ENCODE results near the gene ATP9A.
"Not testable (repeated sequence)": the region's sequence is repeated elsewhere in the genome, so short reads cannot be mapped to it uniquely, and the experiment has no call there.

Gene ATP9A

GRCh38 chr20:51732096-51732791 lies 35.9 kb downstream of the ATP9A start:
- H3K4me3 ChIP-seq (ENCODE audit: low read depth, low read length), result peak overlapping the region; percentile 18; the same call in 1 of the 2 replicates
- DNase-seq (ENCODE audit: low read depth, low spot score), result no peak
- ChIA-PET POLR2A (interaction anchor here (1.5 kb wide), 1 partner anchor 9 kb away, joined by 5 read pairs; no protein-coding TSS in a partner anchor), CTCF (interaction anchor here (1.7 kb wide), 1 partner anchor 31 kb away, joined by 9 read pairs; no protein-coding TSS in a partner anchor)
- TF ChIP-seq, protein P1, sequence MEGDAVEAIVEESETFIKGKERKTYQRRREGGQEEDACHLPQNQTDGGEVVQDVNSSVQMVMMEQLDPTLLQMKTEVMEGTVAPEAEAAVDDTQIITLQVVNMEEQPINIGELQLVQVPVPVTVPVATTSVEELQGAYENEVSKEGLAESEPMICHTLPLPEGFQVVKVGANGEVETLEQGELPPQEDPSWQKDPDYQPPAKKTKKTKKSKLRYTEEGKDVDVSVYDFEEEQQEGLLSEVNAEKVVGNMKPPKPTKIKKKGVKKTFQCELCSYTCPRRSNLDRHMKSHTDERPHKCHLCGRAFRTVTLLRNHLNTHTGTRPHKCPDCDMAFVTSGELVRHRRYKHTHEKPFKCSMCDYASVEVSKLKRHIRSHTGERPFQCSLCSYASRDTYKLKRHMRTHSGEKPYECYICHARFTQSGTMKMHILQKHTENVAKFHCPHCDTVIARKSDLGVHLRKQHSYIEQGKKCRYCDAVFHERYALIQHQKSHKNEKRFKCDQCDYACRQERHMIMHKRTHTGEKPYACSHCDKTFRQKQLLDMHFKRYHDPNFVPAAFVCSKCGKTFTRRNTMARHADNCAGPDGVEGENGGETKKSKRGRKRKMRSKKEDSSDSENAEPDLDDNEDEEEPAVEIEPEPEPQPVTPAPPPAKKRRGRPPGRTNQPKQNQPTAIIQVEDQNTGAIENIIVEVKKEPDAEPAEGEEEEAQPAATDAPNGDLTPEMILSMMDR (IDR thresholded peaks at IDR 0.05; ENCODE audit: insufficient read depth, low read length, missing control alignments), result no peak

DNA sequence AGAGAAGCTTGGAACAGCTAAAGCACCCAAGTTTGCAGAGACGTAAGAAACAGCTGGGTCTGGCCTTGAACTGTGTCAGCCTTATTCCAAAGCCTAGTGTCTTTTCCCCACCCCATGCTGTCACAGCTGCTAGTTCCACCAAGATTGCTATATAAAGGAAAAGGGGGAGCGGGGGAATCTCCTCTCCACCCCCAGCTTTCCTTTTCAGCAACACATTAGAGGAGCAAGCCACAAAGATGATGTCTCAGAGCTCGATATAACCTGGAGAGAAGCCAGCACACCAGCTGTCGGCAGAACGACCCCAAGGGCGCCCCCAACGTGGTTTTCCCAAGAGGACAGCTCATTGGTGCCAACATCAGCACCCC lies 36.5 kb downstream of the ATP9A start:
- peak overlapping the region; percentile 18; the same call in 1 of the 2 replicates for H3K4me3 ChIP-seq (ENCODE audit: low read depth, low read length)
- POLR2A ChIA-PET, result interaction anchor here (0.7 to 1.5 kb wide), 2 partner anchors 10 to 29 kb away, joined by 3 to 5 read pairs; no protein-coding TSS in a partner anchor
- TF ChIP-seq, protein P1 (IDR thresholded peaks at IDR 0.05; ENCODE audit: insufficient read depth, low read length, missing control alignments), result no peak
- DNase-seq (ENCODE audit: low read depth, low spot score), result no peak
- CTCF ChIA-PET, result interaction anchor here (1.7 kb wide), 1 partner anchor 31 kb away, joined by 9 read pairs; no protein-coding TSS in a partner anchor

- TF ChIP-seq, protein P1 (IDR thresholded peaks at IDR 0.05; ENCODE audit: insufficient read depth, low read length, missing control alignments), result no peak
- POLR2A ChIA-PET, result no interaction called here
- no peak overlapping the region for H3K4me3 ChIP-seq (ENCODE audit: low read depth, low read length)
- no peak for DNase-seq (ENCODE audit: low read depth, low spot score)
- CTCF ChIA-PET, result no interaction called here
Measured at GRCh38 chr20:51729771-51730170, 38.4 kb downstream of the ATP9A start.

DNA sequence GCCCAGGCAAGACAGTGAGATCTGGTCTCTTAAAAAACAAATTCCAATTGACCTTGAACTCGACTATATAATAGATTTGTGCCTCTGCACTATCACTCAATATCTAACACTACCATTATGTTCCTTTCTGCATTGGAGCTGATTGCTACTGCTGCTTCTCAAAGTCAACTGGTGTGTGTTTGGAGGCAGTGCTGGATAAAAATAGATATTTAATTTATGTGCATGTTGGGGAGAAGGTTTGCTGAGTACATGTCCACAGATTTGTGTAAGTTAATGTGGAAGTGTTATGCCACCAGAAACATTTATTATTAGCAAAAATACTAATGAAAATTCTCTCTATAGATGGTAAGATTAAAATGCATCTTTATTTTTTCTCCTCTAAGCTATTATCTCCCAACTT lies 39.5 kb downstream of the ATP9A start:
- no peak for DNase-seq (ENCODE audit: low read depth, low spot score)
- TF ChIP-seq, protein P1 (IDR thresholded peaks at IDR 0.05; ENCODE audit: insufficient read depth, low read length, missing control alignments), result no peak
- POLR2A ChIA-PET, result no interaction called here
- H3K4me3 ChIP-seq (ENCODE audit: low read depth, low read length), result no peak overlapping the region
- CTCF ChIA-PET, result no interaction called here

- CTCF ChIA-PET, result interaction anchor here (1.0 kb wide), 1 partner anchor 27 kb away, joined by 5 read pairs; no protein-coding TSS in a partner anchor
Measured at GRCh38 chr20:51727872-51728271, 40.3 kb downstream of the ATP9A start.

GRCh38 chr20:51725584-51726176 lies 42.5 kb downstream of the ATP9A start:
- CTCF ChIA-PET, result interaction anchor here (1.0 kb wide), 1 partner anchor 13 kb away, joined by 4 read pairs; no protein-coding TSS in a partner anchor
- POLR2A ChIA-PET, result no interaction called here
- DNase-seq (ENCODE audit: low read depth, low spot score), result no peak
- no peak overlapping the region for H3K4me3 ChIP-seq (ENCODE audit: low read depth, low read length)
- TF ChIP-seq, protein P1 (IDR thresholded peaks at IDR 0.05; ENCODE audit: insufficient read depth, low read length, missing control alignments), result no peak

More at GRCh38 chr20:51727872-51728271, 40.3 kb downstream of the ATP9A start:
- H3K4me3 ChIP-seq (ENCODE audit: low read depth, low read length), result no peak overlapping the region
- POLR2A ChIA-PET, result no interaction called here
- TF ChIP-seq, protein P1 (IDR thresholded peaks at IDR 0.05; ENCODE audit: insufficient read depth, low read length, missing control alignments), result no peak
- DNase-seq (ENCODE audit: low read depth, low spot score), result no peak

GRCh38 chr20:51723026-51723425 lies 45.2 kb downstream of the ATP9A start:
- POLR2A ChIA-PET, result not testable (repeated sequence)
- CTCF ChIA-PET, result interaction anchor here (2.3 kb wide), 1 partner anchor 22 kb away, joined by 7 read pairs; no protein-coding TSS in a partner anchor

GRCh38 chr20:51722246-51722645 lies 45.9 kb downstream of the ATP9A start:
- H3K4me3 ChIP-seq (ENCODE audit: low read depth, low read length); DNase-seq (ENCODE audit: low read depth, low spot score); POLR2A ChIA-PET: not testable (repeated sequence)
- CTCF ChIA-PET, result interaction anchor here (1.1 to 2.3 kb wide), 2 partner anchors 10 to 21 kb away, joined by 3 to 7 read pairs; no protein-coding TSS in a partner anchor

More at GRCh38 chr20:51723026-51723425, 45.2 kb downstream of the ATP9A start:
- H3K4me3 ChIP-seq (ENCODE audit: low read depth, low read length); DNase-seq (ENCODE audit: low read depth, low spot score): not testable (repeated sequence)

Data from AG04449 (cell line).